Body of pancreas (tissue), 4 donors: ENCODE measurements around the gene IGF2BP1.

Experiments
- POLR2A ChIP-seq, 3 donors: fragments of 450-650 bp; IDR thresholded peaks; one replicate each; pipeline ENCODE4 v1.6.1; 2016; ENCODE audit warnings: antibody characterized with exemption in 3 of 3, mild to moderate bottlenecking in 2 of 3
- TF ChIP-seq, protein P1 (sequence below), 7 experiments: fragments of 450-650 bp in 4 of 7; fragments of 200-600 bp in 3 of 7; sonication (generic) in 3 of 7; IDR thresholded peaks; one replicate each; pipeline ENCODE4 v1.5.1; 2016 to 2019; ENCODE audit warnings: antibody characterized with exemption in 7 of 7

DNA sequence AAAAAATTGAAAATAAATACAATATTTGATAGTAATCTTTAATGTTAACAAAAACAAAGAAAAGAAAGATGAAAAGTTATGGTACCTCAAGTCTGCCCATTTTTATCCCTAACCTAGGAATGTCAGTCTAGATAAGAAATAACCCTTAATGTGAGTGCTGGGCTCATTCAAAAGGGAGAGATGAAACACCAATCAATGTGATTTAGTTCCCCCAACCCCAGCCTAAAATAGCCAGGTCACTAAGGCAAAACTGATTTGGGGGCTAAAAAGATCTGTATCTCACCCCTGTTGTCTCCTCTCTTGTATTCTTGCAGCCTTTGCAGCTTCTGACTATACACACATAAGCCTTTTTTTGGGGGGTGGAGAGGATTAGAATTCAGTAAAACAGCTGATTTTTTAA, 3.2 kb upstream of the IGF2BP1 start:
- TF ChIP-seq, protein P1, sequence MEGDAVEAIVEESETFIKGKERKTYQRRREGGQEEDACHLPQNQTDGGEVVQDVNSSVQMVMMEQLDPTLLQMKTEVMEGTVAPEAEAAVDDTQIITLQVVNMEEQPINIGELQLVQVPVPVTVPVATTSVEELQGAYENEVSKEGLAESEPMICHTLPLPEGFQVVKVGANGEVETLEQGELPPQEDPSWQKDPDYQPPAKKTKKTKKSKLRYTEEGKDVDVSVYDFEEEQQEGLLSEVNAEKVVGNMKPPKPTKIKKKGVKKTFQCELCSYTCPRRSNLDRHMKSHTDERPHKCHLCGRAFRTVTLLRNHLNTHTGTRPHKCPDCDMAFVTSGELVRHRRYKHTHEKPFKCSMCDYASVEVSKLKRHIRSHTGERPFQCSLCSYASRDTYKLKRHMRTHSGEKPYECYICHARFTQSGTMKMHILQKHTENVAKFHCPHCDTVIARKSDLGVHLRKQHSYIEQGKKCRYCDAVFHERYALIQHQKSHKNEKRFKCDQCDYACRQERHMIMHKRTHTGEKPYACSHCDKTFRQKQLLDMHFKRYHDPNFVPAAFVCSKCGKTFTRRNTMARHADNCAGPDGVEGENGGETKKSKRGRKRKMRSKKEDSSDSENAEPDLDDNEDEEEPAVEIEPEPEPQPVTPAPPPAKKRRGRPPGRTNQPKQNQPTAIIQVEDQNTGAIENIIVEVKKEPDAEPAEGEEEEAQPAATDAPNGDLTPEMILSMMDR (IDR thresholded peaks at IDR 0.05) = no peak
- no peak for TF ChIP-seq POLR2A (IDR thresholded peaks at IDR 0.05)
